LNCaP clone FGC (cell line): ENCODE results near the gene TRPM5.

Source experiments
- DNase-seq: peaks from one replicate; pipeline ENCODE4 v3.0.0-alpha.2; 2011; ENCODE audit warnings: low read depth
- H3K4me3 ChIP-seq: 2 replicates; pipeline ENCODE4 v1.5.1; 2011; ENCODE audit warnings: mild to moderate bottlenecking, low read depth, low read length, control low read depth
- TF ChIP-seq, protein P1 (sequence below): IDR thresholded peaks from 2 replicates; pipeline ENCODE4 v1.5.1; 2012; ENCODE audit warnings: mild to moderate bottlenecking; ENCODE audit not compliant: control insufficient read depth, insufficient read depth; ENCODE audit errors: extremely low read depth

The TRPM5 gene

GRCh38 chr11:2474059-2474901, 30.0 kb upstream of the TRPM5 start:
- TF ChIP-seq, protein P1, sequence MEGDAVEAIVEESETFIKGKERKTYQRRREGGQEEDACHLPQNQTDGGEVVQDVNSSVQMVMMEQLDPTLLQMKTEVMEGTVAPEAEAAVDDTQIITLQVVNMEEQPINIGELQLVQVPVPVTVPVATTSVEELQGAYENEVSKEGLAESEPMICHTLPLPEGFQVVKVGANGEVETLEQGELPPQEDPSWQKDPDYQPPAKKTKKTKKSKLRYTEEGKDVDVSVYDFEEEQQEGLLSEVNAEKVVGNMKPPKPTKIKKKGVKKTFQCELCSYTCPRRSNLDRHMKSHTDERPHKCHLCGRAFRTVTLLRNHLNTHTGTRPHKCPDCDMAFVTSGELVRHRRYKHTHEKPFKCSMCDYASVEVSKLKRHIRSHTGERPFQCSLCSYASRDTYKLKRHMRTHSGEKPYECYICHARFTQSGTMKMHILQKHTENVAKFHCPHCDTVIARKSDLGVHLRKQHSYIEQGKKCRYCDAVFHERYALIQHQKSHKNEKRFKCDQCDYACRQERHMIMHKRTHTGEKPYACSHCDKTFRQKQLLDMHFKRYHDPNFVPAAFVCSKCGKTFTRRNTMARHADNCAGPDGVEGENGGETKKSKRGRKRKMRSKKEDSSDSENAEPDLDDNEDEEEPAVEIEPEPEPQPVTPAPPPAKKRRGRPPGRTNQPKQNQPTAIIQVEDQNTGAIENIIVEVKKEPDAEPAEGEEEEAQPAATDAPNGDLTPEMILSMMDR: no peak
- no peak for DNase-seq

GRCh38 chr11:2473361-2474058, 29.2 kb upstream of the TRPM5 start:
- TF ChIP-seq, protein P1: no peak
- H3K4me3 ChIP-seq: no peak overlapping the region
- no peak for DNase-seq

More at GRCh38 chr11:2474059-2474901, 30.0 kb upstream of the TRPM5 start:
- no peak overlapping the region for H3K4me3 ChIP-seq

DNA sequence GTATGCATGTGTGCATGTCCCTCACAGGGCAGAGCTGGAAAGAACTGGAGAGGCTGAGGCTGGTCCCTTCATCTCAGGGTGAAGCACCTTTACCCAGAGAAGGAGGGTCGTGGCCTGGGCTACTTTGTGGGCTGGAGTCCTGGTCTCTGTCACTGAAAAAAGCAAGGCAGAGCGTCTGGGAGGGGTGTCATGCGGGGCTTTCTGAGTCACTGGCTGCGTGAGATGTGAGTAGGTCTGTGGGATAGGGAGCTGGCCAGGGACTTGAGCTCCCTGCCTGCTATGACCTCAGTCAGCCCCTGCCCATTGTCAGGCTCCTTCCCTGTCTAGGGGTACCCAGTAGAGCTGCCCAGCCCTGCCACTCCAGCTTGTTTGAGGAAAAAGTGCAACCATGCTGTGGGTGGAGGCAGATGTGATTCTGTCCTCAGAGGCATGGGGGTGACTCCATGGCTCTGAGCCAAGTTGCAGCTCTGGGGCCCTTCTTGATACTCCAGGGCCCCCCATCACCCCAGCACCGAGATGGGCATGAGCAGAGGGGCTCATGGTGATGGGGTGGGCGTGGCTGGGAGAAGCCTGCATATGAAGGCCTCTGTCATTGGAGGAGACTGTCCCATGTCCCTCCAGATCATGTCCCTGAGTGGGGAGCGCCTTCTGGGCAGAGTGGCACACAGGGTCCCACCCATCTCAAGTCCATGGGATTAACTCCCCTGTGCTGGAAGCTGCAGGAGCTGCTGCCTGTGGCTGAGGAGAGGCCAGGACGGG, 28.3 kb upstream of the TRPM5 start:
- TF ChIP-seq, protein P1: no peak

DNA sequence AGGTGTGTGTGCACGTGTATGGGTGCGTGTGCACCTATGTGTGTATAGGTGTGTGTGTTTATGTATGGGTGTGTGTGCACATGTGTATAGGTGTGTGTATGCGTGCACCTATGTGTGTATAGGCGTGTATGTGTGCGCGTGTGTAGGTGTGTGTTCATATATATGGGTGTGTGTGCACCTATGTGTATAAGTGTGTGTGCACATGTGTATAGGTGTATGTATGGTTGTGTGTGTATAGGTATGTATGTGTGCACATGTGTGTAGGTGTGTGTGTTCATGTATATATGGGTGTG, 27.4 kb upstream of the TRPM5 start:
- no peak for DNase-seq
- TF ChIP-seq, protein P1: no peak
- no peak overlapping the region for H3K4me3 ChIP-seq

More for the DNA sequence above, 28.3 kb upstream of the TRPM5 start:
- H3K4me3 ChIP-seq: no peak overlapping the region
- DNase-seq: no peak

- TF ChIP-seq, protein P1: no peak
- no peak for DNase-seq
- no peak overlapping the region for H3K4me3 ChIP-seq
These were observed 26.9 kb upstream of the TRPM5 start for GRCh38 chr11:2471048-2471803.

GRCh38 chr11:2470495-2470894, 26.2 kb upstream of the TRPM5 start:
- TF ChIP-seq, protein P1: no peak
- no peak overlapping the region for H3K4me3 ChIP-seq
- DNase-seq: no peak
